Measurements from ENCODE around the gene GJA10. TPM values are rescaled to one million over a fixed set of nuclear protein-coding genes. Genes with fewer than 3 reads are reported as not detected.

The GJA10 gene
- polyA plus RNA-seq, 3 donors: not detected

- no peak overlapping the region for H3K4me3 Mint-ChIP-seq
- no peak overlapping the region for H3K27ac ChIP-seq (ENCODE audit: low read depth in 1 of 2, low read length in 2 of 2)
- H3K4me1 ChIP-seq (ENCODE audit: control insufficient read depth in 1 of 2, insufficient read depth in 2 of 2, low read length in 2 of 2): no peaks in the 10 kb centered on the region
- peak overlapping the region in 1 of 7 donors; percentile 24 for H3K27ac Mint-ChIP-seq
- H4K20me1 ChIP-seq (ENCODE audit: insufficient read depth, low read length): no peaks in the 10 kb centered on the region
- intact Hi-C loops (cut with micrococcal nuclease): no loop called here
- H3K27me3 ChIP-seq (ENCODE audit: control insufficient read depth in 2 of 2, insufficient read depth in 2 of 2, low read length in 2 of 2): no peaks in the 10 kb centered on the region
- peaks cover 3 to 4% (median 4%) of the 10 kb centered on the region in 3 donors for H3K27me3 Mint-ChIP-seq (ENCODE audit: low read depth in 3 of 3)
- H3K4me1 Mint-ChIP-seq: peaks cover 13% of the 10 kb centered on the region
- no peak overlapping the region for H3K4me3 ChIP-seq (replicated peaks in 1 of 3; ENCODE audit: low read depth in 2 of 3, low read length in 3 of 3)
- H3K9ac ChIP-seq (ENCODE audit: insufficient read depth, low read length, poor library complexity, severe bottlenecking): no peak overlapping the region
- no peak for DNase-seq
- H3K9me3 ChIP-seq (replicated peaks in 1 of 2; ENCODE audit: control insufficient read depth in 1 of 2, insufficient read depth in 1 of 2, low read length in 2 of 2): peaks cover 0 to 2% of the 10 kb centered on the region in 2 donors
- TF ChIP-seq CTCF (IDR thresholded peaks at IDR 0.05): no peak
- H3K79me2 ChIP-seq (ENCODE audit: insufficient read depth, low read length): no peaks in the 10 kb centered on the region
- no peaks in the 10 kb centered on the region for H3K36me3 Mint-ChIP-seq
- H3K36me3 ChIP-seq (replicated peaks in 1 of 2; ENCODE audit: control insufficient read depth in 1 of 2, insufficient read depth in 2 of 2, low read length in 2 of 2): no peaks in the 10 kb centered on the region
- peaks cover 0 to 9% (median 4%) of the 10 kb centered on the region in 7 donors for H3K9me3 Mint-ChIP-seq
- H3K4me2 ChIP-seq (replicated peaks; ENCODE audit: extremely low read depth, low read length, poor library complexity, severe bottlenecking): no peak overlapping the region
- H2AFZ ChIP-seq (ENCODE audit: insufficient read depth, low read depth, low read length, poor library complexity, severe bottlenecking): no peak overlapping the region
- WGBS (ENCODE audit: insufficient coverage): 0% methylated on average over 1 of the region's 1 CpG
Measured at GRCh38 chr6:89910902-89911240, 16.6 kb downstream of the GJA10 start.

DNA sequence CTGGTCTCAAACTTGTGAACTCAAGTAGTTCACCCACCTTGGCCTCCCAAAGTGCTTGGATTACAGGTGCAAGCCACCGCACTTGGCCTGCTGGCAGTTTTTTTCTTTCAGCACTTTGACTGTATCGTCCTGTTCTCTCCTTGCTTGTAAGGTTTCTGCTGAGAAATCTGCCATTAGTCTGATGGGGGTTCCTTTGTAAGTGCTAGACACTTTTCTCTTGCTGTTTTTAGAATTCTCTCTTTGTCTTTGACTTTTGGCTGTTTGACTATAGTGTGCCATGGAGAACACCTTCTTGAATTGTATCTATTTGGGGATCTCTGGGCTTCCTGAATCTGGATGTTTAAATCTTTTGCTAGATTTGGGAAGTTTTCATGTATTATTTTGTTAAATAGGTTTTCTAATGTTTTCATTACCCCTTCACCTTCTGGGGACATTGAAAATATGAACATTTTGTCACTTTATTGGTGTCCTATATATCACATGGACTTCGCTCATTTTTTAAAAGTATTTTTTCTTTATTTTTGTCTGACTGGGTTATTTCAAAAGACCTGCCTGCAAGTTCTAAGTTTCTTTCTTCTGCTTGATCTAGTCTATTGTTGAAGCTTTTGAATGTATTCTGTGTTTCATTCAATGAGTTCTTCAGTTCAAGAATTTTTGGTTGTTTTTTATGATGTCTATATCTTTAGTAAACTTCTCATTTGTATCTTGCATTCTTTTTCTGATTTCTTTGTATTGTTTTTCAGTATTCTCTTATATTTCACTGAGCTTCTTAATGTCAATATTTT, 22.1 kb downstream of the GJA10 start:
- H3K9ac ChIP-seq (ENCODE audit: insufficient read depth, low read length, poor library complexity, severe bottlenecking): no peak overlapping the region
- H4K20me1 ChIP-seq (ENCODE audit: insufficient read depth, low read length): no peaks in the 10 kb centered on the region
- no peak overlapping the region for H3K4me2 ChIP-seq (replicated peaks; ENCODE audit: extremely low read depth, low read length, poor library complexity, severe bottlenecking)
- no peaks in the 10 kb centered on the region for H3K4me1 Mint-ChIP-seq
- no peaks in the 10 kb centered on the region for H3K36me3 Mint-ChIP-seq
- H3K36me3 ChIP-seq (replicated peaks in 1 of 2; ENCODE audit: control insufficient read depth in 1 of 2, insufficient read depth in 2 of 2, low read length in 2 of 2): no peaks in the 10 kb centered on the region
- H3K4me1 ChIP-seq (ENCODE audit: control insufficient read depth in 1 of 2, insufficient read depth in 2 of 2, low read length in 2 of 2): no peaks in the 10 kb centered on the region
- H3K27ac Mint-ChIP-seq: no peak overlapping the region
- H3K27ac ChIP-seq (ENCODE audit: low read depth in 1 of 2, low read length in 2 of 2): no peak overlapping the region
- DNase-seq: no peak
- TF ChIP-seq CTCF (IDR thresholded peaks at IDR 0.05): no peak
- H3K4me3 Mint-ChIP-seq: no peak overlapping the region
- H3K9me3 ChIP-seq (replicated peaks in 1 of 2; ENCODE audit: control insufficient read depth in 1 of 2, insufficient read depth in 1 of 2, low read length in 2 of 2): peaks cover 0 to 15% of the 10 kb centered on the region in 2 donors
- H3K4me3 ChIP-seq (replicated peaks in 1 of 3; ENCODE audit: low read depth in 2 of 3, low read length in 3 of 3): no peak overlapping the region
- H2AFZ ChIP-seq (ENCODE audit: insufficient read depth, low read depth, low read length, poor library complexity, severe bottlenecking): no peak overlapping the region
- H3K27me3 Mint-ChIP-seq (ENCODE audit: low read depth in 3 of 3): peaks cover 0 to 5% (median 4%) of the 10 kb centered on the region in 3 donors
- no peaks in the 10 kb centered on the region for H3K27me3 ChIP-seq (ENCODE audit: control insufficient read depth in 2 of 2, insufficient read depth in 2 of 2, low read length in 2 of 2)
- WGBS (ENCODE audit: insufficient coverage): 100% methylated on average over 2 of the region's 3 CpGs
- no peaks in the 10 kb centered on the region for H3K79me2 ChIP-seq (ENCODE audit: insufficient read depth, low read length)
- intact Hi-C loops (cut with micrococcal nuclease): no loop called here
- peaks cover 12 to 22% (median 18%) of the 10 kb centered on the region in 7 donors for H3K9me3 Mint-ChIP-seq
